VCaP (cell line): ENCODE measurements around the gene GPR137.

Source experiments
- H3K27ac ChIP-seq: fragments of 450-650 bp; 2 replicates; pipeline ENCODE4 v1.5.1; 2017
- TF ChIP-seq, protein P1 (sequence below): fragments of 450-650 bp; conservative IDR thresholded peaks from 2 replicates; pipeline ENCODE4 v1.5.1; 2017; ENCODE audit warnings: mild to moderate bottlenecking, moderate library complexity

GPR137 gene

DNA sequence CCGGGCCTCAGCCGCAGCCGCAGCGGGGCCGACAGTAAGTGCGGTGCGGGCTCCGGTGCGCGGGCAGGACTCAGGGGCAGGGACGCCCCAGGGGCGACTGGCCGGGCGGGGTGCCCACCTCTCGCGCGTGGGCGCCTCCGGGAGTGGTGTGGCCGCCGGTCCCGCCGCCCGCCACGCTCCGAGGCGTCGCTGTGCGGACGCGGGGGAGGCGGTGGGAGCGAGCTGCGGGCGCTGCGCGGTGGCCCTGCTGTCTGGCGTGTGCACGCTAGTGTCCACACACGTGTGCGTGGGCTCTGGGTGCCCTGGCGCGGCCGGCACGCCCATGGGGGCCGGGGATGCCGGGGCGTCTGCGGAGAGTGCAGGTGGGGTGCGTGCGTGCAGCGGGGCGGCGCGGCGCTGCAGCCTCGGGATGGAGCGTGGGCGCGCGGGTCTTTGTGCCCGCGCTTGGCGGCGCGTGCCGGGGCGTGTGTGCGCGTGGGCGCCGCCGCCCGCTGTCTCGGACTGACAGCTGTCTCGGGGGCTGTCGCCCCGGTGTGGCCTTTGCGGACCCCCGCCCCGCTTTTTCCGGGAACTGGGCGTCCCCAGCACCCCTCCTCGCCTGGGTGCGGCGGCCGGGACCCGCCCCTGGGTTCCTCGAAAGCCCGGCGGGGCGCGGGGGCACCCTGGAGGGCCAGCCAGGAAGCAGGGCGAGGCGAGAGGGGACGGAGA is 6.3 kb downstream of the GPR137 start:
- TF ChIP-seq, protein P1, sequence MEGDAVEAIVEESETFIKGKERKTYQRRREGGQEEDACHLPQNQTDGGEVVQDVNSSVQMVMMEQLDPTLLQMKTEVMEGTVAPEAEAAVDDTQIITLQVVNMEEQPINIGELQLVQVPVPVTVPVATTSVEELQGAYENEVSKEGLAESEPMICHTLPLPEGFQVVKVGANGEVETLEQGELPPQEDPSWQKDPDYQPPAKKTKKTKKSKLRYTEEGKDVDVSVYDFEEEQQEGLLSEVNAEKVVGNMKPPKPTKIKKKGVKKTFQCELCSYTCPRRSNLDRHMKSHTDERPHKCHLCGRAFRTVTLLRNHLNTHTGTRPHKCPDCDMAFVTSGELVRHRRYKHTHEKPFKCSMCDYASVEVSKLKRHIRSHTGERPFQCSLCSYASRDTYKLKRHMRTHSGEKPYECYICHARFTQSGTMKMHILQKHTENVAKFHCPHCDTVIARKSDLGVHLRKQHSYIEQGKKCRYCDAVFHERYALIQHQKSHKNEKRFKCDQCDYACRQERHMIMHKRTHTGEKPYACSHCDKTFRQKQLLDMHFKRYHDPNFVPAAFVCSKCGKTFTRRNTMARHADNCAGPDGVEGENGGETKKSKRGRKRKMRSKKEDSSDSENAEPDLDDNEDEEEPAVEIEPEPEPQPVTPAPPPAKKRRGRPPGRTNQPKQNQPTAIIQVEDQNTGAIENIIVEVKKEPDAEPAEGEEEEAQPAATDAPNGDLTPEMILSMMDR: peak; percentile 33

DNA sequence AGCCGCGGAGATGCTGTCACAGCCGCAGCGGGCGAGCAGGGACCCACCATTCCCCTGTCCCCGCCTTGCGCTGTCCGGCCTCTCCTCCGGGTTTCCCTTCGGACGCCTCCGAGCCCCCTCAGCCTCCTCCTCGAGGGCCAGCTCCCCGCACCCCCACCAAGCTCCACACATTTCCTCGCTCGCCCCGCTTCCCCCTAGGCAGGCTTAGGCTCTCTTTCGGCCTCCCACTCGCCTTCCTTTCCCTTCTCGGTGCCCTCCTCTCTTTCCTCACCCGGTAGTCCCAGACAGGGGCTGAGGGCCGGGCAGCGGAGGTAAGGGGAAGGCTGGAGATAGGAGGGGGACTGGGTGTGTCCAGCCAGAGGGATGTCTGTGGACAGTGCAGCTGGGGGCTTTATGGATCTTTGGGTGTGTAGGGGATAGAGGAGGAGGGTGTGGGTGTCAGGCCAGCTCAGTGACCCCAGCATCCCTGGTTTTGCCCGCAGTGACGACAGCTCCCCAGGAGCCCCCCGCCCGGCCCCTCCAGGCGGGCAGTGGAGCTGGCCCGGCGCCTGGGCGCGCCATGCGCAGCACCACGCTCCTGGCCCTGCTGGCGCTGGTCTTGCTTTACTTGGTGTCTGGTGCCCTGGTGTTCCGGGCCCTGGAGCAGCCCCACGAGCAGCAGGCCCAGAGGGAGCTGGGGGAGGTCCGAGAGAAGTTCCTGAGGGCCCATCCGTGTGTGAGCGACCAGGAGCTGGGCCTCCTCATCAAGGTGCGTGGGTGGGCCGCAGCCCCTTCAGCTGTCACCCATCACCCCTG is 7.0 kb downstream of the GPR137 start:
- TF ChIP-seq, protein P1: no peak
- H3K27ac ChIP-seq: no peak overlapping the region; the same call in 1 of the 2 replicates

More for the DNA sequence above, 6.3 kb downstream of the GPR137 start:
- H3K27ac ChIP-seq: peak overlapping the region; percentile 36; the same call in 1 of the 2 replicates

DNA sequence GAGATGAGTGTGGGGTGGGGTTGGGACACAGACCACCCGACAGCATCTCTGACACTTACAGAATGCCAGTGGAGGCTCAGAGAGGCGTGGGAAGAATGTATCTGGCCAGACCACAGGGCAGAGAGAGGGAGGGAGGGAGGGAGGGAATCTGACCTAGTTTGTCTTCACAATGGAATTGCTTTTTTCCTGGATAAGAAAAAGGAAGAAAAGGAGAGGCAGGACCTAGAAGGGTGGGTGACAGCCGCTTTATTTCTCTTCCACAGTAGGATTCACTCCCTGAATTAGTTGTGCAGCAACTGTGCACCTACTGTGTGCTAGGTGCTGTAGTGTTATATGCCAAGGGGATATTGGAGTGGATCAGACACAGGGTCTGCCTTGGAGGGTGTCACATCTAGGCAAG is 9.1 kb downstream of the GPR137 start:
- TF ChIP-seq, protein P1: no peak

DNA sequence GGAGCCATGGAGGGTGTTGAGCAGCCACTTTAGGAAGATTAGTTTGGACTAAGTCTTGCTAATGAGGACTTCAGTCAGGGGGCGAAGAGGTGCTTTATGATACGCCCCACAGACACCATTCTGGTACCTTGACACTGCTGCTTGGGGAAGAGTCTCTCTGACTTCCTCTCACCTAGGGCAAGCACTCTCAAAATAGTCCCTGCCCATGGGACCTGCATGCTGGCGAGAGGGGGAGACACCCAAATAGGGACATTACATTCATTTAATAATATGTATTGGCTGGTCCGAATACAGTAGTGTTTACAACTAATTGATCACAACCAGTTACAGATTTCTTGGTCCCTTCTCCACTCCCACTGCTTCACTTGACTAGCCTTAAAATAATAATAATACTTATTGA is 10.1 kb downstream of the GPR137 start:
- TF ChIP-seq, protein P1: no peak
- no peak overlapping the region for H3K27ac ChIP-seq

More for the DNA sequence above, 9.1 kb downstream of the GPR137 start:
- no peak overlapping the region for H3K27ac ChIP-seq

DNA sequence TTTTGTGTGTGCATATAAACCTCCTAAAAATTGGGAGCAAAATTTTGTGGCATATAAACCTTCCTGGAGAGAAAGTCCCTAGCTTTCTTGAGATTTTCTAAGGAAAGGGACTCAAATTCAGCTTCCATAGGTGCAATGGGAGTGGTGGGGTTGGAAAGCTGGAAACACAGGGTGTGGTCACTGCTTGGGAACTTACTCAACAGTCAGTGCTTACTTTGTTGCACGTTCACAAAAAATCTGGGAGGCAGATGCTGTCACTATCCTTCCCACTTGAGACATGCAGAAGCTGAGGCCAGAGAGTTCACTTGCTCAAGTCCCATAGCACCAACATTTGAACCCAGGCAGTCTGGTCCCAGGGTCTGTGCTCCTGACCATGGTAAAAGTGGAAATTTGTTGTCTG is 10.6 kb downstream of the GPR137 start:
- H3K27ac ChIP-seq: no peak overlapping the region
- TF ChIP-seq, protein P1: no peak

- TF ChIP-seq, protein P1: no peak
- no peak overlapping the region for H3K27ac ChIP-seq
These were observed 11.4 kb downstream of the GPR137 start for GRCh38 chr11:64296830-64297698.
